ENCODE results near the gene THSD4. TPM values are rescaled to one million over a fixed set of nuclear protein-coding genes. Genes with fewer than 3 reads are reported as not detected.

The THSD4 gene
- total and polyA plus RNA-seq, 9 of the 15 experiments (the other 6 are each of a cell fraction or from before 2014, with no cell fraction given), result 0.04 TPM; not detected in 5

DNA sequence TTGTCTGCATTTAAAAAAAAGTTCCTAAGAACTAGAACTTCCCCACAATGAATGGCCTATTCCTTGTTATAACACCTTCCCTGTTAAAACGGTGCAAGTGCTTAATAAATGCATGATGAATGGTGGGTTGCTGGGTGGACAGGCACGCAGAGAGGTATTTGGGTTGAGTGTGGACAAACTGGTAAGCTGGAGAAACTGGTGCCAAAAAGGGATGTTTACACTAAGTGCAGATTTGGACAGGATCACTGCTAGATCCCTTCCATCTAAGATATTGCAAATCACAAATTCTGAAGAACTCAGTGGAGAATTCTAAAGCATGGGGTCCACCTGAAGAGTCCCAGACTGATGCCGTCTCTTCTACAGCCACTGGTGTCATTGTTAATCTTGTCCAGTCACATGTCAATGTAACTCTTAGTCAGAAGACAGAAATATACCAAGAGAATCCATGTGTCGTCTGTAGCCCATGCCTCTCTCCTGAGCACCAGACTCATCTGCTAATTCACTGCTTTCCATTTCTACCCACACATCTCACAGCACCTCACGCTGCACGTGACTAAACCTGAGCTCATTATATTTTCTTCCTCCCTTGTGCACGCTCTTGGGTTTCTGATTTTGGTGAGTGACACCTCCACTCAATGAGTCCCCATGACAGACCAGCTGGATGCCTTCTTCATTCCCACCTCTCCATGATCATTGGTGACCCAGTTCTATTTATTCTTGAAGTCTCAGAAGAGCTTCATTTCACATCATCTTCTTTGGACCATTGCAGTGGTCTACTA, 328.9 kb downstream of the THSD4 start:
- Histone ChIP-seq H3K4me3 (no peak overlapping the region), H3K27ac (ENCODE audit: extremely low read depth, low read depth, low read length) (no peak overlapping the region), H2AFZ (ENCODE audit: low read depth, low read length) (no peak overlapping the region), H3K9ac (ENCODE audit: insufficient read depth in 1 of 2, low read depth in 2 of 2, low read length in 2 of 2) (no peak overlapping the region), H3K9me3 (replicated peaks; ENCODE audit: control insufficient read depth, insufficient read depth, low read depth, low read length) (no peaks in the 10 kb centered on the region), H3K27me3 (ENCODE audit: control insufficient read depth in 2 of 2, insufficient read depth in 2 of 2, low read length in 2 of 2) (no peaks in the 10 kb centered on the region), H3K4me1 (replicated peaks in 1 of 2; ENCODE audit: control insufficient read depth in 2 of 2, insufficient read depth in 2 of 2, low read length in 2 of 2) (no peaks in the 10 kb centered on the region), H3K9me1 (ENCODE audit: control insufficient read depth, insufficient read depth, low read length) (no peaks in the 10 kb centered on the region), H3K36me3 (ENCODE audit: control insufficient read depth, insufficient read depth, low read length) (no peaks in the 10 kb centered on the region), H4K20me1 (replicated peaks; ENCODE audit: control insufficient read depth, insufficient read depth, low read length) (0 out of 2 replicates have a peak, but pooled peaks cover 2% of the 10 kb centered on the region), H3K79me2 (ENCODE audit: control insufficient read depth, insufficient read depth, low read length) (no peaks in the 10 kb centered on the region), H3K4me2 (ENCODE audit: insufficient read depth, low read length) (no peak overlapping the region)
- DNase-seq (ENCODE audit: extremely low read depth in 1 of 4, low spot score in 3 of 4) (no peak), ATAC-seq (no peak), FAIRE-seq (no peak)
- BruUV-seq (replicated peaks), result no TSS peak
- intact Hi-C loops (cut with micrococcal nuclease), result loop anchor here (5.0 to 10.0 kb wide), 6 partner anchors 327 to 767 kb away; partner anchors contain the start of gene THSD4
- TF ChIP-seq SETDB1 (IDR thresholded peaks at IDR 0.05; ENCODE audit: low read length), result no peak
- no peak for TF ChIP-seq MECOM (CRISPR knock-in tag; IDR thresholded peaks at IDR 0.05)
- no peak for TF ChIP-seq POLR2G (IDR thresholded peaks at IDR 0.05; ENCODE audit: low read depth, low read length)
- TF ChIP-seq E2F5 (CRISPR knock-in tag; IDR thresholded peaks at IDR 0.05), result no peak
- no peak for TF ChIP-seq ELF2 (CRISPR knock-in tag; IDR thresholded peaks at IDR 0.05)
- TF ChIP-seq MITF (IDR thresholded peaks at IDR 0.05), result no peak
- TF ChIP-seq HSF4 (CRISPR knock-in tag; IDR thresholded peaks at IDR 0.05; ENCODE audit: borderline replicate concordance), result no peak
- TF ChIP-seq NRF1 (conservative IDR thresholded peaks at IDR 0.05 in 1 of 2, IDR thresholded peaks at IDR 0.05 in 1 of 2), result no peak
- TF ChIP-seq MCM3 (IDR thresholded peaks at IDR 0.05), result no peak
- no peak for TF ChIP-seq HDAC8 (tag; IDR thresholded peaks at IDR 0.05)
- TF ChIP-seq STAT5A (IDR thresholded peaks at IDR 0.05; ENCODE audit: borderline replicate concordance, low read length), result no peak
- TF ChIP-seq GTF2F1 (IDR thresholded peaks at IDR 0.05; ENCODE audit: low read depth, low read length), result no peak
- TF ChIP-seq, protein P1, sequence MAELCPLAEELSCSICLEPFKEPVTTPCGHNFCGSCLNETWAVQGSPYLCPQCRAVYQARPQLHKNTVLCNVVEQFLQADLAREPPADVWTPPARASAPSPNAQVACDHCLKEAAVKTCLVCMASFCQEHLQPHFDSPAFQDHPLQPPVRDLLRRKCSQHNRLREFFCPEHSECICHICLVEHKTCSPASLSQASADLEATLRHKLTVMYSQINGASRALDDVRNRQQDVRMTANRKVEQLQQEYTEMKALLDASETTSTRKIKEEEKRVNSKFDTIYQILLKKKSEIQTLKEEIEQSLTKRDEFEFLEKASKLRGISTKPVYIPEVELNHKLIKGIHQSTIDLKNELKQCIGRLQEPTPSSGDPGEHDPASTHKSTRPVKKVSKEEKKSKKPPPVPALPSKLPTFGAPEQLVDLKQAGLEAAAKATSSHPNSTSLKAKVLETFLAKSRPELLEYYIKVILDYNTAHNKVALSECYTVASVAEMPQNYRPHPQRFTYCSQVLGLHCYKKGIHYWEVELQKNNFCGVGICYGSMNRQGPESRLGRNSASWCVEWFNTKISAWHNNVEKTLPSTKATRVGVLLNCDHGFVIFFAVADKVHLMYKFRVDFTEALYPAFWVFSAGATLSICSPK (IDR thresholded peaks at IDR 0.05; ENCODE audit: borderline replicate concordance), result no peak
- TF ChIP-seq, protein P2, sequence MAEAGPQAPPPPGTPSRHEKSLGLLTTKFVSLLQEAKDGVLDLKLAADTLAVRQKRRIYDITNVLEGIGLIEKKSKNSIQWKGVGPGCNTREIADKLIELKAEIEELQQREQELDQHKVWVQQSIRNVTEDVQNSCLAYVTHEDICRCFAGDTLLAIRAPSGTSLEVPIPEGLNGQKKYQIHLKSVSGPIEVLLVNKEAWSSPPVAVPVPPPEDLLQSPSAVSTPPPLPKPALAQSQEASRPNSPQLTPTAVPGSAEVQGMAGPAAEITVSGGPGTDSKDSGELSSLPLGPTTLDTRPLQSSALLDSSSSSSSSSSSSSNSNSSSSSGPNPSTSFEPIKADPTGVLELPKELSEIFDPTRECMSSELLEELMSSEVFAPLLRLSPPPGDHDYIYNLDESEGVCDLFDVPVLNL (CRISPR knock-in tag; IDR thresholded peaks at IDR 0.05; ENCODE audit: low read depth), result no peak
- in situ Hi-C loops (cut with MboI), result loop anchor here (10.0 kb wide), 1 partner anchor 329 kb away; the partner anchor contains the start of gene THSD4
- ChIA-PET CTCF (ENCODE audit: low intra/inter-chr PET ratio) (interaction anchor here (0.5 to 0.9 kb wide), 2 partner anchors 58 to 329 kb away, joined by 3 to 4 read pairs; partner anchors contain the start of gene THSD4), POLR2A (no interaction called here)
- 0% methylated on average over 7 of the region's 7 CpGs for WGBS (ENCODE audit: insufficient coverage, low coverage, missing lambda C conversion rate)
